ENCODE results near the gene TMEM151B.
"Not testable (repeated sequence)": the region's sequence is repeated elsewhere in the genome, so short reads cannot be mapped to it uniquely, and the experiment has no call there.

Gene TMEM151B

DNA sequence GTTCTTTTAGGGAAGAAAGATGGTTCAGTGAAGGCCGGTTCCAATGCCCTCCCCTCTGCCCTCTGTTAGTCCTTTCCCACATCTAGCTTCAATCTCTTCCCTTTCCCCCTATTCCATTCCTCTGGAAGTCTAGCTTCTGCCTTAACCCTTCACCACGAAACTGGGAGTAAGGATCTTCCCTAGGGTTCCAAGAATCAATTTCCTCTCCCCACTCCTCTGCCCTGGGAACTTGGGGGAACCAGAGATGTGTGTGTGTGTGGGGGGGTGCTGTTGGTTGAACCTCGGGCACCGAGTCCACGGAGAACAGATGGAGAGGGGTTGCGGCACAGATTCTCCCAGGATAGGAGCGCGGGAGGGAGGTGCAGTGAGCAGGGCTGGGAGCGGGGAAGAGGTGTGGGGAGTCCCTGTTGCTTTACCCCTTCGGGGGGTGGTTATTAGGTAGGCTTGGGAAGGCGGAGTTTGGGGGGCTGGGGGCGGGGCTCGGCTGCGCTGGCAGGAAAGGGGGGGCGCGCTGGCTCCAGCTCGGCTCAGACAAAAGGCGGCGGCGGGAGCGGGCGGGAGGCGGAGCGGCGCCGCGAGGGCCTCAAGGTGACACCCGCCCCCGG, at the start of gene TMEM151B:
Gene TMEM151B, plus strand, starts transcription at position 530 of the 605 bp plus-strand sequence. CDS start 293 bp downstream, outside the sequence.
- no peak for DNase-seq (ENCODE audit: low read depth)

DNA sequence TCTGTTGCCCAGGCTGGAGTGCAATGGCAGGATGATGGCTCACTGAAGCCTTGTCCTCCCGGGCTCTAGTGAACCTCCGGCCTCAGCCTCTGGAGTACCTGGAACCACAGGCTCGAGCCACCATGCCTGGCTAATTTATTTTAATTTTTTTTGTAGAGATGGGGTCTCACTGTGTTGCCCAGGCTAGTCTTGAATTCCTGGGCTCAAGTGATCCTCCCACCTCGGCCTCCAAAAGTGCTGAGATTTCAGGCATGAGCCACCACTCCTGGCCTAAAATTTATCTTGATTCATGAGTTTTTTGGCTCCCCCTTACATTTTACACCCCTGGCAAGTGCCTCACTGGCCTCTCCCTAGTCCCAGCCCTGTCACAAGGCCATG, 49.3 kb upstream of the TMEM151B start:
- DNase-seq (ENCODE audit: low read depth), result no peak

DNA sequence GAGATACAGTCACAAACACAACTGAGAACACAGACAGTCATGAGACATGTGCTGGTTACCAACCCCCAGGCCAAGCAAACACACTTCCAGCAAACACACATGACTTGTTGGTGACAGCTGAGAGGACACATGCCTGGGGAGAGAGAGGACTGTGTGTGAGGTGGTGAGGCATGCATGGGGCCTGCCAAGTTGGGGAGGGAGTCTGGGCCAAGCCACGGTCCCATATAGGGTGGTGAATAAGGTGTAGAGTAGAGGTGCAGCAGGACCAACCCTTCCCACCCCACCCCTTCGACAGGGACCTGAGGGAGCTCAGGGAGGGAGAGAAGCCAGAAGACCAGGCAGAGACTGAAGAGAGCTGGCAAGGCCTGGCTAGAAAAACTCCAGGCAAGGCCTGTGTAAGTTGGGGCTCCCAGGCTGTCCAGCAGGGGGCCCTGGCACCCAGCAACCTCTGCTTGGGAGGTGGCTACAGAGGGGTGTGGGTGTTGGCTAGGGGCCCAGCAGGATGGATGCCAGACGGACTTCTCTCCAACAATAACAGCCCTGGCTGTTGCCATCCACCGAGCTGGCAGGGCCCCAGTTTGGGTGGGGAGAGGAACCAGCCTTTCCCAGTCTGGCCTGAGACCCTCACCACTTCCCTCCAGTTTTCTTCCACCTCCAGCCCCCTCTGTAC, 48.8 kb upstream of the TMEM151B start:
- peak; percentile 45 for DNase-seq (ENCODE audit: low read depth)

DNA sequence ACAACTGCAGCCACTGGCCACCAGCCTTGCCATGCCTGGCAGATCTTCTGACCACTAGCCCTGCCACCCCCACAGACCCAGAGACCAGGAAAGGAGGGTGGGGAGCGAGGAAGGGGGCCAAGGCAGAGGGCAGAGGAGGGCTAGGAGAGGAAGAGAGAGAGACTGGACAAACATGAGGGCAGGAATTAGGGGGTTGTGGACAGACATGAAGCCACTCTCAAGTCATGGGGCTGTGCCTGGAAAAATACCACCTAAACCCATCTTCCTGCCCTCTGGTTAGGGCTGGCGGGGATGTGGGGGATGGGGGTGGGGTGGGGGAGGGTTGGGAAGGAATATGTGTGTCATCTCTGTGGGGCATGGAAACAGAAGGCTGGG, 48.3 kb upstream of the TMEM151B start:
- DNase-seq (ENCODE audit: low read depth), result no peak

- no peak for DNase-seq (ENCODE audit: low read depth)
Measured at GRCh38 chr6:44222486-44223318, 47.5 kb upstream of the TMEM151B start.

GRCh38 chr6:44223319-44224028, 46.8 kb upstream of the TMEM151B start, which contains the start of gene SLC29A1:
TSS of gene SLC29A1 (plus strand) at chr6:44223595. CDS start at chr6:44227314, 3,719 bp downstream.
- peak; percentile 74 for DNase-seq (ENCODE audit: low read depth)

DNA sequence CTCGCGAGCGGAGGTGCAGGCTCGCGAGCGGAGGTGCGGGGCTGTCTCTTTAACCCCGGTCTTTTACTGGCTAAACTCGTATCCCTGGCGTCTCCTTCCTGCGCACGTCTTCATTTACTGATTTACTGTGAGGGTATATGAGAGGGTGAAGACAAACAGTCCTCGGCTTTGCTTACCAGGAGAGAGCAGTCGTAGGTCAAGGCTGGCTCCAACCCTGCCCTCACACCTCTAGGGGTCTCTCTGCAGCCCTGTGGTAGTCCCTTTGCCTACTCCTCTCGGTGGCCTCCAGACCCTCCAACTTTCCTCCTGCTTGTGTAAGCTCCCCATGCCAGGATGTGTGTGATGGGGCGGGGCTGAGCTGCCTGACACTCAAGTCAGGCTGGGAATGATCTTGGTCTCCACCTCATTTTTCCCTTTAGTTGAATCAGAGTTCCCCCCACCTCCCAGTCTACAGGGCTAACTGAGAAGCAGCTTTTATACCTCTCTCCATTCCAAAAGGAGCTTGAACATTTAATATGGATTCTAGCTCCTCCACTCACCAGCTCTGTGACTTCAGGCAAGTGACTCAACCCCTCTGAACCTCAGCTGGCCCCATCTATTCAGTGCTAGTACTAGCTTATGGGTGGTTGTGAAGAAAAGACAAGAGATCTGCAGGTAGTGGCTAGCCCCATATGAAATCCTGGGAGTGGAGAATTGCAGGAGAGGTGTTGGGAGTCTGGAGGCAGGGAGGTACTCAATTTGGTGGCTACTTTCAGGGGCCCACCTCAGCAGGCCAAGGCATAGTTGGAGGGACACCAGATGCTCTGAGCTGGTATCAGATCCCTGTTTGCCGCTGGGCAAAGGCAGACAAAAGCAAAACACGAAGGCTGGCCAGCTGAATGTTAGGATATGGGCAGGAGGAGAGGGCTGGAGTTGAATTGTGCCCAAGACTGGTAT, 46.0 kb upstream of the TMEM151B start:
- no peak for DNase-seq (ENCODE audit: low read depth)

- DNase-seq (ENCODE audit: low read depth), result no peak
Measured at GRCh38 chr6:44224965-44225305, 45.3 kb upstream of the TMEM151B start.

DNA sequence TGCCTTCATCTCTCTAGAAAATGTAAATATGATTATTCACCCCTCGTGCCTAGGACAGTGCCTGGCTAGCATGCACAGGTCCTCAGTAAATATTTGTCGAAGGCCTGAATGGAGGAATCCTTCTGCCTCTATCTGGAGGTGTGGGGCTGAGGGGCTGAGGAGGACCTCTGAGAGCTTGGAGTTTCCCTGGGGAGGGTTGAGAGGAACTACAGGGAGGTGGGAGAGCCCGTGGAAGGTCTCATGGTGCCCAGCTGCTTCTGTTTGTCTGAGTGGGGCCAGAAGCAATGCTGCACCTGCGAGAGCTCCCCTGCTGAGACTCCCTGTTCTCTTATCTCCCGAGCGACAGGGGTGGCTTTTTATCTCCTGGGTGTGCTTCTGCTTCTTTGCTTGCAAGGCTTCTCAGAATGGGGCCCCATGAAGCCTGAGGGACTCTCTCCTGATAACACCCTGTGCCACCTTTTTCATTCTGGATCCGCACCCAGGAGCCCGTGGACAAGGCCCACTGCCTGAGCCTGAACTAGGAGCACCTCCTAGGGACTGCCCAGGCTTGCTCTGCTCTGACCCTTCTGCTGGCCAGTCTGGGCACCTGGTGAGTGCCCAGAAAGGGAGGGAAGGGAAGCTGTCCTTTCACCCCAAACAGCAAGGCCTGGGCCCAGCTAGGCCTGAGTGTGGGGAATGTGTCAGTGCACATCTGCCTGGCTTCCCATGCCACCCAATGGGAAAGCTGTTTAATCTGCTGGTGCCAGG, 44.5 kb upstream of the TMEM151B start:
- DNase-seq (ENCODE audit: low read depth), result no peak

DNA sequence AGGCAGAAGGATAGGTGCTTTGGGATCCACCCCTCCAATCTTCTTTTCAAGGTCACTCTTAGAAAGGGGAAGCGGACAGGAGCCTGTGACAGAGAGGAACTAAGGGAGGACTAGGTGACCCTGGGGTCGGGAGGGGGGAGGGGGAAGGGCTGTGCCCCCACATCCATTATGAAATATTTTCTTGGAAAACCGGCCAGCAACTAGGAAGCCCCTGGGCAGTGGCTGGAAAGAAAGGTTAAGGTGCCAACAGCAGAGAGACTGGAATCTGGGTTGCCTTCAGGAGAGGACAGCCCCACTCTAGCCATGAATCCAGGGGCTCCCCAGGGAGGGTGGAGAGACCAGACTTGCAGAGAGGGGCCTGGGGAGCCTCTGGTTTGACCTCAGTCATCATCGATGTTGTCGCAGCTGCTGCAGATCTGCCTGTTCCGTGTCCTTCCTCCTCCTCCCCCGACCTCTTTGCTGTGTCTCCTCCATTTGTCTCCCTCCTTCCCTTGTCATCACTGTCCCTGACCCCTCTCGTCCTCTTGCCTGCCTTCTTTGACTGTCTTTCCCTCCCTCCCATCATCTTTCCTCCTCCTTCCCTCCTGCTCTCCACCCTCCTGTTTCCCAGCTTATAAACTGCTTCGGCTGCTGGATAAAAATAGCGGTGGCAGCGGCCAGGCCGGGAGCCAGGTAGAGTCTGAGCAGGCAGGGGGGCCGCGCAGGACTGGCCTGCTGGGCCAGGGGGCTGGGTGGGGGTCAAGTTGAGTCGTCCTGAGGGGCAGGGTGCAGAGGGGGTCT, 43.7 kb upstream of the TMEM151B start:
- no peak for DNase-seq (ENCODE audit: low read depth)

DNA sequence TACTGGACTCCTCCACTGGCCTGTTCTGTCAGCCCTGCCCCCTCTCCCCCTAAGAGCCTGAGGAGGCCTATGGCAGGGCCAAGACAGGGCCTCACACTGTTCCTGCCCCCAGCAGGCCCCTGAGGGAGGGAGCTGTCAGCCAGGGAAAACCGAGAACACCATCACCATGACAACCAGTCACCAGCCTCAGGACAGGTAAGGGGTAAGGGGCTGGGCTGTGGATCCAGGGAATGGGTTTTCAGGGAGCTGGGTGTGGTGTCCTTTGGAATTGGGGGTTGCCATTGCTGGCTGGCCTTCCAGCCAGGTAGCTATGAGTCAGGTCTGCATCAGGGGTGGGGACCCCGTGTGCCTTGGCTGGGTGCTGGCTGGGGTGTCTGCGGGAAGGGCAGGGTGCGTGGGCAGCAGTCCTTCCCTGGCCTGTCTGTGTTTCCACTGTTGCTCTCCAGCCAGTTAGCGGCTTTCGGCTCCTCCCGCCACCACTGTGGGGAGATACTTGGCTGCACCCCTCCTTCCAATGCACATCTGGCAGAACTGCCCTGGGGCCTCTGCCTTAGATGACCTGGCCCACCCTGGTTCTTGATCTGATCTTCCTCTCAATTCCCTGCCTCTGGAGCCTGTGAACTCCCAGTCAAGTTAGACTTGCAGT, 43.0 kb upstream of the TMEM151B start:
- DNase-seq (ENCODE audit: low read depth), result no peak

- DNase-seq (ENCODE audit: low read depth), result no peak
Measured at GRCh38 chr6:44228031-44228430, 42.2 kb upstream of the TMEM151B start.

DNA sequence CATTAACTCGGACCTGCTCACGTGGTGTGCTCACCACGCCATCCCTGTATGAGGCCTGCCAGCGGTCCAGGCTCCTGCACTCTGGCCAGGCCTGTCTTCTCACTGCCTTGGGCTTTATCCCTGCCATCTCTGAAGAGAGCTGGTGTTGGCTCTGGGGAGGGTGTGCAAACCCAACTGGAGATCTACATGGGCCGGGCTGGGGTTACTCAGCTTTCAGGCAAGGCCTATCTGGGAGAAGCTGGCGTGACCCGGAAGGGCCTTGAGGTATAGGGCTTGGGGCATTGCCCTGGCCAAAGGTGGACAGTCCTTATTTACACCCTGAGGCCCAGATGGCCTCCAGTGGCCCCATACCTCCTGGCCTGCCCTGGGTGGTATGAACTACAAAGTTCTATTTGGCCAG, 41.8 kb upstream of the TMEM151B start:
- DNase-seq (ENCODE audit: low read depth), result no peak

DNA sequence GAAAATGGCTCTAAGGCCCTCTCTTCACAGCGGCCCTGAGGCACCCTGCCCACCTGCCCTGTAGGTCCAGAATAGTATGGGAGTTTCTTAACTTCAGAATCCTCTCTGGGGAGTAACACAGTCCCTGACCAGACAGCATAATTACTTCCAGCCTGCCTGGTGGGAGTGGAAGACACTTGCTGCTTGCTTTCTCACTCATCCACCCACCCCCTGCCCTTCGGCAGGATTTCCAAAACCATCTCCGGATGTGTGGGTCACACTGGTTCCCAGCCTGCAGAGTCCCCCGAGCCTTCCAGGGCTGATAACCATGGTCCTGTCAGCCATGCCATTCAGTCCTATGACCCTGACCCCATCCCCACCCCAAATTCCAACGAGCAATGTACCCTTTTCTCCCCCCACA, 41.4 kb upstream of the TMEM151B start:
- no peak for DNase-seq (ENCODE audit: low read depth)

DNA sequence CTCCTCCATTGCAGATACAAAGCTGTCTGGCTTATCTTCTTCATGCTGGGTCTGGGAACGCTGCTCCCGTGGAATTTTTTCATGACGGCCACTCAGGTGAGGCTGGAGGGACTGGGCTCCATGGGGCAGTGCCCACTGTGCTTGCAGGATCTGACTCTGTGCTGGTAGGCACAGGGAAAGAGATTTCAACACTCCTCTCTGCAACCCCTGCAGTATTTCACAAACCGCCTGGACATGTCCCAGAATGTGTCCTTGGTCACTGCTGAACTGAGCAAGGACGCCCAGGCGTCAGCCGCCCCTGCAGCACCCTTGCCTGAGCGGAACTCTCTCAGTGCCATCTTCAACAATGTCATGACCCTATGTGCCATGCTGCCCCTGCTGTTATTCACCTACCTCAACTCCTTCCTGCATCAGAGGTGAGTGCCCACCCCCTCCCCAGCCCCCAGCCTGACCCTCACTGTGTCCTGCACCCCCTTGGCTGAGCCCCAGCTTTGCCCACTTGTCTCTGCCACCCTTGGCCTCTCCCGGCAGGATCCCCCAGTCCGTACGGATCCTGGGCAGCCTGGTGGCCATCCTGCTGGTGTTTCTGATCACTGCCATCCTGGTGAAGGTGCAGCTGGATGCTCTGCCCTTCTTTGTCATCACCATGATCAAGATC, 40.7 kb upstream of the TMEM151B start:
- DNase-seq (ENCODE audit: low read depth), result no peak

GRCh38 chr6:44230034-44230675, 40.1 kb upstream of the TMEM151B start:
- no peak for DNase-seq (ENCODE audit: low read depth)

GRCh38 chr6:44231426-44231825, 38.8 kb upstream of the TMEM151B start:
- not testable (repeated sequence) for DNase-seq (ENCODE audit: low read depth)

Data from stimulated activated CD8-positive, alpha-beta memory T cell treated with anti-CD3 and anti-CD28 coated beads, Interleukin-12 subunit alpha, Interleukin-12 subunit beta, amount 100 ng/mL, for 4 hours (primary cell).